Activated CD8-positive, alpha-beta memory T cell treated with anti-CD3 and anti-CD28 coated beads, Interleukin-2, amount 50 U/mL, for 24 hours (primary cell): ENCODE data around the gene SYNJ2BP.
"Not testable (repeated sequence)": the region's sequence is repeated elsewhere in the genome, so short reads cannot be mapped to it uniquely, and the experiment has no call there.

Experiments
- DNase-seq: peaks from one replicate; pipeline ENCODE4 v3.0.0-alpha.2; 2020; ENCODE audit errors: extremely low read depth

SYNJ2BP gene, protein sequence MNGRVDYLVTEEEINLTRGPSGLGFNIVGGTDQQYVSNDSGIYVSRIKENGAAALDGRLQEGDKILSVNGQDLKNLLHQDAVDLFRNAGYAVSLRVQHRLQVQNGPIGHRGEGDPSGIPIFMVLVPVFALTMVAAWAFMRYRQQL

DNA sequence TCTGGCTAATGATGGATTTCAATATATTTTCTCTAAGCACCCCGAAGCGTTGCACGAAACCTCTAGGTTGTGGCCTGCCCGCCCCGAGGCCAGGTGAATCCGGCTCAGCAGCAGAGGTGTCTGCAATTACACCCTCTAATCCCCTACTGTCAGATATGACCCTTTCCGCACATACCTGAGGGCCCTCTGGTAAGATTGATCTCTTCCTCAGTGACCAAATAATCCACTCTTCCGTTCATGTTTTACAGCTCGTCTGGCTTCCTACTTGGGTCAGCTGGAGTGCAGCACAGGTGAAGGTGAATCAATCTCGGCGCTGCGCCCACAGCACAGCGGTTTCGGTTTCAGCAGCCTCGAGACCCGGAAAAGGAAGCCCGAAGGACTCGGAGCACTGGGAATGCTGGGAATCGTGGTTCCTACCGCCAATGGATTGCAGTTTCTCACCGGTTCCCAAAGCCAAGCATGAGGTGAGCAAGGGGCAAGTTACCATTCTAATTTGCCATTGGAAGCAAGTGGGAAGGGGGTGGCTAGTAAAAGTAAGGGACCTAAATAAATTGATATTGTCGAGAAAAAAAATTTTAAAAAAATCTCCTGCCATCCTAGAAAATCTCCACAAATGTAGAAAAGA lies at the start of gene SYNJ2BP:
Gene SYNJ2BP, minus strand, starts transcription at position 366 of the 625 bp plus-strand sequence. Its CDS starts 127 bp downstream, at position 239.
- peak; percentile 2 for DNase-seq

DNA sequence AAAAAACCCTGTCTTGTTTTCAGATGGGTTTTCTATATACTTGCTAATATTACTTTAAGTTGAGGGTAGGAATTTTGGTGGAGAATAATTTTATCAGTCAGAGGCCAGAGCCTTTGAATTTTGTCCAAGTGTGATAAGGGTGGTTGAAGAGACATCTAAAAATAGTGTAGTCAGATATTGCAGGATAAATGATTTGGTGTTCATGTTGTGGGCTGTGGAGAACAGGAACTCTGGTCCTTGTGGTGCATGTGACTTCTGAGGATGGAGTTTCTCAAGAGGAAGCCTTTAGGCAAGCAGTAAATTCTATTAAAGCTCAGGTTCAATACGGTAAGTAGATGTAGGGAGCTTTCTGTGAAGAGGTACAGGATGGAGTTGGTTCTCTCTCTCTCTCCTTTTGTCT lies 37.8 kb upstream of the SYNJ2BP start:
- no peak for DNase-seq

DNA sequence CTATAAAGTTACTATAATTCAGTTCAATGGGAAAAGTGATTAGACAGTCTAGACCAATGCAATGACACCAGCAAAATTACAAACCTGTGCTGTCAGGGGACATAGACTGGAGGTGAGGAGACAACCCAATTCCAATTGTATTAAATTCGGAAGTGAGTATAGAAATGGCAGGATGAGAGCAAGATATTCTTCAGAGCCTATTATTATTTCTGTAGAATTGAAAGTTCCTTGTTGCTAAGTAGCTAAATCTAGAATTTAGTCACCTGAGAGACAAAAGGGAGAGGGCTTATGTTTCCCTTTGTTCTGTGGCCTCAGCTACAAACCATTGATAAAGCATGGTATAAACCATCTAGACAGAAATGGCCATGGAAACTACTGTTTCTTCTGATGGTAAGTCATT lies 35.0 kb upstream of the SYNJ2BP start, which contains the start of gene ADAM21:
Gene ADAM21, plus strand, starts transcription at position 301 of the 400 bp plus-strand sequence. CDS start 5,326 bp downstream, outside the sequence.
- no peak for DNase-seq

DNA sequence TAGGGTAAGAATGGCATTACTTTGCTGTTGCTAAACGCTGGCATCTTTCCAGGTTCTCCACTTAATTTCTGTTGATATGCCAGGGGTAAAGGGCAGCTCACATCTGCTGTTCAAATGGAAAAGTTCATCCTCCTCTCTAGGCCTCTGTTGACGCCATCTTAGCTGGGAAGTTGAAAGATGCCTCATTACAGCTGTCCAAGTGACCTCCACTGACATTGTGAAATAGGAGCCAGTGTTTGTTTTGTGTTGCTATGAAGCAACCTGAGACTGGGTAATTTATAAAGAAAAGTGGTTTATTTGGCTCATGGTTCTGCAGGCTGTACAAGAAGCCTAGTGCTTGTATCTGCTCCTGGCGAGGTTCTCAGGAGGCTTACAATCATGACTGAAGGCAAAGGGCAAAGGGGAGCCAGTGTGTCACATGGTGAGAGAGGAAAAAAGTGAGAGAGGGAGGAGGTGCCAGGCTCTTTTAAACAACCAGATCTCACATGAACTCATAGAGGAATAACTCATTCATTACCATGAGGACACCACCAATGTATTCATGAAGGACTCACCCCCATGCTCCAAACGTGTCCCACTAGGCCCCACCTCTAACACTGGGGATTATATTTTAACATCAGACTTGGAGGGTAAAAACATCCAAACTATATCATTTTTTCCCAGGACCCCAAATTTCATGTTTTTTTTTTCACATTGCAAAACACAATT lies 31.9 kb upstream of the SYNJ2BP start:
- no peak for DNase-seq

DNA sequence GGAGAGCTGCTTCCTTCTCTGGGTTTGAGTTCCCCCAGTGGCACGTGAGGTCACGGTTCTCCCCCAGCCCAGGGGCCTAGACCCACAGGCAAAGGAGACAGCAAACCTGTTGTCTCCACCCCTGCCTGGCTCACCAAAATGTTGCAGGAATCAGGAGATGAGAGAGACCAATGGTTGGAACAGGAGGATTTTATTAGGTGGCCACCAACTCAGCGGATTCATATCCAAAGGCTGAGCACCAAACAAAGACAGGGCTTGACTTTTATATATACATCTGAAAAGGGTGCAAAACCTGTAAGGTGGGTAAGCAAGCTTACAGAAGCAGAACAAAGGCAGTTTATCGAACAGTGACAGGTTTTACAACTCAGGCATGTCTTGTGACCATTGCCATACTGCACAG lies 25.9 kb upstream of the SYNJ2BP start:
- DNase-seq: no peak

DNA sequence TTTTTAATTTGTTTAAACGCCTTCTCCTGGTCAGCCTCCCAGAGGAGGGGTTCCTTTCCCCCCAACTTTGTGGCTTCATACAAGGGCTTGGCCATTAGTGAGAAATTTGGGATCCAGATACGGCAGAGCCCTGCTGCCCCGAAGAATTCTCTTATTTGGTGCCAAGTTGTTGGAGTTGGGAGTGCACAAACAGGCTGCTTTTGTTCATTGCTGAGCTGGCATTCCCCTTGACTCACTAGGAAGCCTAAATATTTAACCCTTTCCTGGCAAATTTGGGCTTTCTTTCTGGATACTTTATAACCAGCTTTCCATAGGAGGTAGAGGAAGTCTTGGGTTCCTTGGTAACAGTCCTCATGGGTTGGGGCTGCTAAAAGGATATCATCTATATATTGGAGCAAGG lies 24.8 kb upstream of the SYNJ2BP start:
- no peak for DNase-seq

DNA sequence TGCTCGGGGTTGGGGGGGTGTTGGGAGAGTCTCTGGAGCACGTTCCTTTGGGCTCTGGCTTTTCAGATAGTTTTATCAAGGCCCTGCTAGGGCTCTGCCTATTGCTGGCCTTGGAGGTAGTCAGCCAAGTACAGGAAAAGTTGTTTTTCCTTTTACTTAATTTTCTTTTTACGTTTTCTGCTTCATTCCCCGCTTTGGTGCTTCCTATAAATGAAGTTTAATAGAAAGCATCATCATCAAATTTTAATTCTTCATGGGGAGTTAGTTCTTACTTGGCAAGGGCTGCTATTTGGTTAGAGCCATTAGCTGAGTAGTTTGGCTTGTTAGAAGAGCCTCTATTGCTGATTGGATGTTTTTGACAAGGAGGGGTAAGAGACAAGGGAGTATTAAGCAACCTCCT lies 20.0 kb upstream of the SYNJ2BP start:
- DNase-seq: no peak

DNA sequence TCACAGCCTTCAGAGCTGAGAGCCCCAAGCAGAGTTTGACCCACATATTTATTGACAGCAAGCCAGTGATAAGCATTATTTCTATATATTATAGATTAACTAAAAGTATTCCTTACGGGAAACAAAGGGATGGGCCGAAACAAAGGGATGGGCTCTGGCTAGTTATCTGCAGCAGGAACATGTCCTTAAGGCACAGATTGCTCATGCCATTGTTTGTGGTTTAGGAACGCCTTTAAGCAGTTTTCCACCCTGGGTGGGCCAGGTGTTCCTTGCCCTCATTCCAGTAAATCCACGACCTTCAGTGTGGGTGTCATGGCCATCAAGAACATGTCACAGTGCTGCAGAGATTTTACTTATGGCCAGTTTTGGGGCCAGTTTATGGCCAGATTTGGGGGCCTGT lies 9.7 kb upstream of the SYNJ2BP start:
- DNase-seq: not testable (repeated sequence)

DNA sequence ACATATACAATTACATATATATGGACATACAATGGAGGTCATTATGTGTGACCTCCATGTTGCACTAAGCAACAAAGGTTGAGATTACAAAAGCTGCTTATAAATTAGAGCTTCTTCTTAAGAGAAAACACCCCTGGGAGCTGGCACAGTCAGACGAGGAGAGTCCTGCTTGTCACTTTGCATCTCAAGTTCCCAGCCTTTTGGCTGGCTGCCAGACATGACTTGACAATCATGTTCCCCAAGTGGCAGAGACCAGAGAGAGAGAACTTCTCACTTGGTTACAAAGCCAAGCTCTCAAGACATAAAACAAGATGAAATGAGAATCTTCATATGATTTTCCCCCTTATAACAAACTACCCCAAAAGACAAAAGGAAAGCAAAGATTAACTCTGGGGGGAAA lies 8.5 kb upstream of the SYNJ2BP start:
- DNase-seq: no peak

DNA sequence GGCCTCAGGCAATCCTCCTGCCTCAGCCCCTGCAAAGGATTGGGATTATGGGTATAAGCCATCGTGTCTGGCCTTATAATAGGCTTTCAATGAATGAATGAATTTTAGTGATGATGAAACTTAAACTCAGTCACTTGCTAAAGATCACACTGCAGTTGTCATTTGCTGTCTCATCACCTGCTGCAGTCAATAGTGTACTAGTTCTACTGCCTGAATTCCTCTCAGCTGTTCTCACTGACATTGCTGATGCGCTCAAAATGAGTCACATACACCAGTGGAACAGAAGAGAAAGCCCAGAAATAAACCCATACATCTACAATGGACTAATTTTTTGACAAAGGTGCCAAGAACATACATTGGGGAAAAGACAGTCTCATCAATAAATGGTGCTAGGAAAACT lies 5.6 kb upstream of the SYNJ2BP start:
- DNase-seq: no peak

DNA sequence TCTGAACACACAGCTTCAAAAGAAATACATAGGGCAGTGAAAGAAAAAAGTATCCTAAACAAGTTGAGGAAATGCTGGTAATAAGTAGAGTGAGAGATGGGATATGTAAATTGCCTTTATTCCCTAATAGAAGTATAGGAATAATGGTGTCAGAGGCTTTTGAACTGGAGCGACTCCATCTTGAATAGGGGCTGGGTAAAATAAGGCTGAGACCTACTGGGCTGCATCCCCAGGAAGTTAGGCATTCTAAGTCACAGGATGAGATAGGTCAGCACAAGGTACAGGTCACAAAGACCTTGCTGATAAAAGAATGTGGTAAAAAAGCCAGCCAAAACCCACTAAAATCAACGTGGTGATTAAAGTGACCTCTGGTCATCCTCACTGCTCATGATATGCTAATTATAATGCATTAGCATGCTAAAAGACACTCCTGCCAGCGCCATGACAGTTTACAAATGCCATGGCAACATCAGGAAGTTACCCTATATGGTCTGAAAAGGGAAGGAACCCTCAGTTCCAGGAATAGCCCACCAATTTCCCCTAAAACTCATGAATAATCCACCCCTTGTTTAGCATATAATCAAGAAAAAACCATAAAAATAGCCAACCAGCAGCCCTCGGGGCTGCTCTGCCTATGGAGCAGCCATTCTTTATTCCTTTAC lies 2.5 kb upstream of the SYNJ2BP start:
- DNase-seq: not testable (repeated sequence)

DNA sequence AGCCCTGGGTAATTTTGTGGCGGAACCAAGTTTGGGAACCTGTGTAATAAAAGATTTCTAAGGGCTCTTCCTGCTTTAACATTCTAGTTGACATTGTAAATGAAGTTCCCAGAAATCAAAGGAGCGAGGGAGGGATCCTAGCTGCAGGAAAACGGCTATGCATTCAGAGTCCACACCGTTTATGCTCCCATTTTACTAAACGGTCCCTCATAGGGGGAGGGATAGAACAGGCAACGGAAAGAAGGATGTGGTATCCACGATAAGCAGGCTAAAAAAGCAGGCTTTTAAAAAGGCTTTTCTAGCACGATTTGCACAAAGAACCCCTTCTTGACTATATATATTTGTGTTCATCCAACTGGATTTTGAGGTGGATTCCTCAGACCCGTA lies 559 bp downstream of the SYNJ2BP start:
- no peak for DNase-seq

DNA sequence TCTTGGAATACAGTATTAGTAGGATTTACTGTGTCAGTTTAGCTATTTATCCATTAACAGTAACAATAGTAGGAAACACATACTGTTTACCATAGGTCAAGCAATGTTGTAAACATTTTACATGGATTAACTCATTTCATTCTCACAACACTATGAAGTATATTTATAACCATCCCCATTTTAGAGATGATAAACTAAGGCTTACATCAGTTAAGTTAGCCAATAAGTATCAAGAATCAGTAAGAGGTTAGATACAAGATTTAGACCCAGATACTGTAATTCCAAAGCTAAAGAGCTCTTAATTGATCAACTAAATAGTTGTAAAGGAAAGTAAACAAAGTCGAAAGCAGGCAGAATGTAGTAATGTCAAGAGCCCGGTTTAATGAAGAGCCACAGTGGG lies 1.1 kb downstream of the SYNJ2BP start:
- DNase-seq: no peak

DNA sequence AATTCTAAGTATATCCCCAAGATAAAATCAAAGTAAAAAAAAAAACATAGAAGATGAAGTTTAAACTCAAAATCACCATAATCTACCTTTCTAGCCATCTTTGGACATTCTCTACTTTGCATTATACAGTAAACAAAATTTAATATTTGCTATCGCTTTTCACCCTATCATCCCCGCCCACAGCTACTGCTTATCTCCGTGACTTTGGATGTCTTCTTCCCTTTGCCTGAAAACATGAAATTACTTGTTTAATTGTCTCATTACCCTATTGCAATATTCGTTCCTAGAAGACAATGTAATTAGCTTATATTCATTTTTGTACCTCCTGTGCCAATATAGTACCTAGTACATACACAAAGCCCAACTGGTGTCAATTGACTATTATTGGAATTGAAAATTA lies 9.3 kb downstream of the SYNJ2BP start:
- DNase-seq: no peak

DNA sequence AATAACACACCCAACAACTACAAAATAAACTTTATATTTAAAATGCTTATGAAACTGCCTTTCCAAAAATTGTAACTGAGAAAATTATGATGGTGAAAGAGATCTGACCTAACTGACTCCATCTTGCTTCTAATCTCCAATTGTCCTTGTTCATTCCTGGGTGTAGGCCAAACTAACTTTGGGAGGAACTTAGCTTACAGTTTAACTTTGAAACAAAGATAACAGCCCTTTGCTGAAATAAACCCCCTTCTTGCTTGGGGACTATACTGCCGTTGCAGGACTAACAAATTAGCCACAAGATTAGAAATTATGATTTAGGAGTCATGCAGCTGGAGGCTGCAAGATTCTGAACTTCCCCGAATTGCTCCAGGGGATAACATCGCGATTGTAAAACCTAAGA lies 10.7 kb downstream of the SYNJ2BP start:
- not testable (repeated sequence) for DNase-seq

DNA sequence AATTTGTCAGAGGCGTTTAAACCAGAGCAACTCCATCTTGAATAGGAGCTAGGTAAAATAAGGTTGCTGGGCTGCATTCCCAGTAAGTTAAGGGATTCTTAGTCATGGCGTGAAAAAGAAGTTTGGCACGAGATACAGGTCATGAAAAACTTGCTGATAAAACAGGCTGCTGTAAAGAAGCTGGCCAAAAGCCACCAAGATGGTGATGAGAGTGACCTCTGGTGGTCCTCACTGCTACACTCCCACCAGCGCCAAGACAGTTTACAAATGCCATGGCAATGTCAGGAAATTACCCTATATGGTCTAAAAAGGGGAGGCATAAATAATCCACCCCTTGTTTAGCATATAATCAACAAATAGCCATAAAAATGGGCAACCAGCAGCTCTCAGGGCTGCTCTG lies 13.6 kb downstream of the SYNJ2BP start:
- not testable (repeated sequence) for DNase-seq

DNA sequence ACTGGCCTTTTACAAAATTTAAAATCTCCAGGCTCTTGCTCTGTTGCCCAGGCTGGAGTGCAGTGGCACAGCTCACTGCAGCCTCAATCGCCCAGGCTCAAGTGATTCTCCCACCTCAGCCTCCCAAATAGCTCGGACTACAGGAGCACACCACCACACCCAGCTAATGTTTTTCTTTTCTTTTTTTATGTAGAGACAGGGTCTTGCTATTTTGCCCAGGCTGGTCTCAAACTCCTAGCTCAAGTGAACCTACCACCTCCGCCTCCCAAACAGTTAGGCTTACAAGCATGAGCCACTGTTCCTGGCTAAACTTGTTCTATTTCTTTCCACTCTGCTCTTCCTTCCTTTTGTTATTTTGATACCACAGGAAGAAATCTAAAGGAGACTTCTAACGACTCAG lies 15.2 kb downstream of the SYNJ2BP start:
- DNase-seq: no peak

DNA sequence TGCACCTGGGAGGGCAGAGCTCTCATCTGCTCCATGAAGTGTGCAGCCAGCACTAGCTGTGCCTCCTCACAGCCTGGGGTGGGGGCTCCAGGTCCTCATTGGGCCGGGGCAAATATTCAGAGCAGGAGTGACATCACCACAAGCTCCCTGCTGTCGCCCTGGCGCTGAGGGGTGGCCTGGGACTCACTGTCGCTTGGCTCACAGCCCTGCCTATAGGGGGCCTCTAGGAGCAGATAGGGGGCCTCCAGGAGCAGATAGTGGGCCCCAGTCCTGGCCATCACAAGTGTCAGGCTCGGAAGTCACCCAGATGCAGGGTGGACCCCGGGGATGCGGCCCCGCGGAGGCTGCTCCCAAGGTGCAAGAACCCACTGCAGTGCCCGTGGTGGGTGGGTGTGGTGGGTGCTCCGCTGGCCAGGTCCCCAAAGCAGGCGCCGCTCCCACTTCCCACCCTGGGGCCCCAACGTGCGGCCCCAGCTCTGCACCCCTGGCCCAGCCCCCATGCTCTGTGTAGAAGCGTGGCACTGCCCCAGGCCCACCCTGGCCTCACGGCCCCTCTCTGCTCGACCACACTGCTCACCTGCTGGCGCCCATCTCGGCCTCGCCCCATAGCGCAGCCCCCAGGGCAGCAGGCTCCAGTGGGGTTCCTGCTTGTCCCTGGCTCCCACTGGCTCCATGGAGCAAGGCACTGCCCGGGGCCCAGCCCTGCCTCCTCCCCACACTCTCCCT lies 18.0 kb downstream of the SYNJ2BP start:
- no peak for DNase-seq

DNA sequence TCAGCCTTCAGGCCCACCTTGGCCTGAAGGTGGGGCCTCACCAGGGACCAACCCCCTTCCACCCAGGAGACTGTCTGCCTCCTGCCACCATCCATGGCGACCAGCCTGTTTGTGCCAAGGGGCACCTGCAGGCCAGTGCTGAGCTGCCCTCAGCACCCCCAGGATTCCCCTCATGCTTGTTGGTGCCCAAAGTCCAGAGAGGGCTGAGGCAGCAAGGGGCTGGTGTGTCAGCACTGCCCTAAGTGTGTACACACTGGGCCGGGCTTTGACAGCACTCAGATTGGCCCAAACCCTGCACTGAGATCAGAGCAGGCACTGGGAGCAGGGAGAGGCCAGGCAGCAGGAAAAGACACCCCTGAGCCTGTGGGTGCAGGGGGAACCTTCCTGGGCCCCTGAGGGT lies 18.6 kb downstream of the SYNJ2BP start:
- no peak for DNase-seq

DNA sequence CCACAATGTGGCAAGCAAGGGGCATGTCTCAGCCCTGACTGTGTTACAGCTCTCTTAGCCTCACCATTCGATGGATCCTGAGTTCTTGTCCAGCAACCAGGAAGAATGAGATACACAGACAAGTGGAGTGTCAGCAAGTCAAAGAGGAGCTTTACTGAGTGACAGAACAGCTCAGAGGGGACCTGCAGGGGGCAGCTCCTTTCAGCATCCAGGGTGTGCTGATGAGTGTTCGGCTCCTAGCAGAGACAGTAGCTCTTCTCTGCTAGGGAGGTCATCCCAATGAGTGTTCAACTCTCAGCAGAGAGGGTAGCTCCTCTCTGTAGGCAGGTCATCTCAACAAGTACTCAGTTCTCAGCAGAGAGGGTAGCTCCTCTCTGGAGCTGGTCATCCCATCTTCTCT lies 19.1 kb downstream of the SYNJ2BP start:
- no peak for DNase-seq

DNA sequence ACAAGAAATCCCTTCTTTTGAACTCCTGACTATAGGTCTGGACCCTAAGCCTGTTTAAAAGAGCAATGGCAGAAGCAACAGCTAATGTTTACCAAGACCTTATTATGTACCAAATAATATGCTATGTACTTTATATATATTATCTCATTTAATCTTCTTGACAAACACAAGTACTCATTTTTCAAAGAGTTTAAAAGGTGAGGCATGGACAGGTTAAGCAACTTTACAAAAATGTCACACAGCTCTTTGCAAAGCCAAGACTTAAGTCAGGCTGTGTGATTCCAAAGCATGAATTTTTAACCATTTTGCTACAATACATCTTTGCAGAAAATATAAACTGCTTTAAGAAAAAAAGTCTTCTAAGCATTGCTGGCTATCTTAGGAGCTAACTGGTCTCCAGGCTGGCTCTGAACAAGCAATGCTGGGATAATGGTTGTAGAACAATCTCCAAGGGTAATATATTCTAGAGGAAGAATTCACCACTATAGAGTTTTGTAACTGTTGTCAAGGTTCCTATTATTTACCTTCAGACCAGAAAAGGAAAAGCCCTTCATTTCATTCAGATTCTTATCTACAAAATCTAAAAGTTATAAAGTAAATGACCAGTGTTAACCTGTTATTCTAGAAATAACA lies 22.1 kb downstream of the SYNJ2BP start:
- DNase-seq: no peak

DNA sequence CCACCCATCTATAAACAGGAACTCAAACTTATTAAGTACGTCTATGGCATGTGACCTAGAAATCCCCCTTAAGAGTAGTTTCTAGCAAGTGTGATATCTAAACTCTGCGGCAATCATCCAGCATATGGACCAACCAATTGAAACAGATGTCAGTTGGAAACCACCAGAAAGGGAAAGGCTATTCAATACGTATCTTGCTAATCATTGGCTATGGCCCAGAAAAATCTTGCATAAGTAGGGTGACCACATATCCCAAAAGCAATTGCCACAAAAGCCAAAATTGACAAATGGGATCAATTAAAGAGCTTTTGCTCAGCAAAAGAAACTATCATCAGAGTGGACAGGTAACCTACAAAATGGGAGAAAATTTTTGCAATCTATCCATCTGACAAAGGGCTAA lies 24.2 kb downstream of the SYNJ2BP start:
- no peak for DNase-seq
